ENCODE data around the gene CDRT4.
"Not testable (repeated sequence)": the region's sequence is repeated elsewhere in the genome, so short reads cannot be mapped to it uniquely, and the experiment has no call there.

Gene CDRT4

GRCh38 chr17:15511142-15511541 lies 43.7 kb upstream of the CDRT4 start:
- H3K4me3 ChIP-seq (ENCODE audit: low read length), result no peak overlapping the region
- no peak for TF ChIP-seq CTCF (conservative IDR thresholded peaks at IDR 0.05; ENCODE audit: low read length)
- no peak for DNase-seq (ENCODE audit: low read depth)

GRCh38 chr17:15510361-15510760 lies 42.9 kb upstream of the CDRT4 start:
- TF ChIP-seq CTCF (conservative IDR thresholded peaks at IDR 0.05; ENCODE audit: low read length), result no peak
- DNase-seq (ENCODE audit: low read depth), result peak; percentile 82

GRCh38 chr17:15509095-15509494 lies 41.7 kb upstream of the CDRT4 start:
- H3K4me3 ChIP-seq (ENCODE audit: low read length), result no peak overlapping the region
- no peak for DNase-seq (ENCODE audit: low read depth)
- TF ChIP-seq CTCF (conservative IDR thresholded peaks at IDR 0.05; ENCODE audit: low read length), result no peak

More at GRCh38 chr17:15510361-15510760, 42.9 kb upstream of the CDRT4 start:
- no peak overlapping the region for H3K4me3 ChIP-seq (ENCODE audit: low read length)

DNA sequence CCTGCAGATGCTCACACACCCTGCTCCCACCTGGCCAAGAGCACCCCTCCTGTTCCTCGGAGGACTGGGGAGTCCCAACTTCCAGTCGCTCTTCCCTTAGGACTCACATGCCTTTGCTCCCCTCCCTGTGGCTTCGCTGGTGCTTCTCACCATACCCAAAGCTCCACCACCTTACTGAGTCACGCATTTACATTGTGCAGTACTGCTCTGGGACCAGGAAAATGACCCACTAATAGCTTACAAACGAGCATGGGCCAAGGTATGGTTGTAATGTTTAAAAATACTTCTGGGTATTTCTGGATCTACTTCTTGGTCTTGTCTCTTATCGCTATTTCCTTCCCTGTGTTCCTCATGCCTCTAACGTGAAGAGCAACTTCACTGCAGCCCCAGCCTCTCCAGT lies 41.0 kb upstream of the CDRT4 start:
- H3K4me3 ChIP-seq (ENCODE audit: low read length), result no peak overlapping the region
- no peak for TF ChIP-seq CTCF (conservative IDR thresholded peaks at IDR 0.05; ENCODE audit: low read length)
- DNase-seq (ENCODE audit: low read depth), result no peak

GRCh38 chr17:15507896-15508295 lies 40.5 kb upstream of the CDRT4 start:
- TF ChIP-seq CTCF (conservative IDR thresholded peaks at IDR 0.05; ENCODE audit: low read length), result no peak
- DNase-seq (ENCODE audit: low read depth), result no peak
- H3K4me3 ChIP-seq (ENCODE audit: low read length), result no peak overlapping the region

DNA sequence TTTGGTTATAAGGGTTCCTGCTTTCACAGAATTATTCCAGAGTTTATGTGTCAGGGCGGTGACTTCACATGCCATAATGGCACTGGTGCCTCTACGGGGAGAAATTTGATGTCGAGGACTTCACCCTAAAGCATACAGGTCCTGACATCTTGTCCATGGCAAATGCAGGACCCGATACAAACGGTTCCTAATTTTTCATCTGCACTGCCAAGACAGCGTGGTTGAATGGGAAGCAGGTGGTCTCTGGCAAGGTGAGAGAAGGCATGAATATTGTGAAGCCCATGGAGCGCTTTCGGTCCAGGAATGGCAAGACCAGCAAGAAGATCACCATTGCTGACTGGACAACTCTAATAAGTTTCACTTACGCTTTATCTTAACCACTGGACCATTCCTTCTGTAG lies 39.6 kb upstream of the CDRT4 start:
- no peak for DNase-seq (ENCODE audit: low read depth)
- H3K4me3 ChIP-seq (ENCODE audit: low read length), result no peak overlapping the region

GRCh38 chr17:15505708-15506107 lies 38.3 kb upstream of the CDRT4 start:
- not testable (repeated sequence) for DNase-seq (ENCODE audit: low read depth); H3K4me3 ChIP-seq (ENCODE audit: low read length)

More for the DNA sequence above, 39.6 kb upstream of the CDRT4 start:
- TF ChIP-seq CTCF (conservative IDR thresholded peaks at IDR 0.05; ENCODE audit: low read length), result no peak

- no peak for TF ChIP-seq CTCF (conservative IDR thresholded peaks at IDR 0.05; ENCODE audit: low read length)
- H3K4me3 ChIP-seq (ENCODE audit: low read length), result no peak overlapping the region
- no peak for DNase-seq (ENCODE audit: low read depth)
Measured at GRCh38 chr17:15503731-15504130, 36.3 kb upstream of the CDRT4 start.
